ENCODE data around the gene NBL1.

- TF ChIP-seq CTCF (IDR thresholded peaks at IDR 0.05; ENCODE audit: low read depth, low read length) (no peak), POLR2A (IDR thresholded peaks at IDR 0.05; ENCODE audit: extremely low read depth, insufficient read length) (no peak), MAX (IDR thresholded peaks at IDR 0.05; ENCODE audit: low read depth, low read length) (no peak), MYC (IDR thresholded peaks at IDR 0.05; ENCODE audit: low read depth, low read length) (no peak)
Measured at GRCh38 chr1:19662313-19662712, 18.2 kb downstream of the NBL1 start.

Measured in NB4 (cell line).